GM21515 (cell line): Measurements from ENCODE around the gene NCOA3.
"Not testable (repeated sequence)": the region's sequence is repeated elsewhere in the genome, so short reads cannot be mapped to it uniquely, and the experiment has no call there.

Source experiments
- ATAC-seq: cut with Tn5 transposase; IDR thresholded peaks from one replicate; pipeline ENCODE4 v1.9.1; 2021; ENCODE audit not compliant: unreplicated experiment

Gene NCOA3

GRCh38 chr20:47500554-47500953, 1.1 kb upstream of the NCOA3 start:
- ATAC-seq: no peak

GRCh38 chr20:47501116-47501481, 588 bp upstream of the NCOA3 start:
- ATAC-seq: no peak

- no peak for ATAC-seq
These were observed 868 bp downstream of the NCOA3 start for GRCh38 chr20:47502271-47503239.

- no peak for ATAC-seq
These were observed 2.0 kb downstream of the NCOA3 start for GRCh38 chr20:47503685-47504084.

GRCh38 chr20:47506335-47506734, 4.6 kb downstream of the NCOA3 start:
- no peak for ATAC-seq

- no peak for ATAC-seq
These were observed 5.2 kb downstream of the NCOA3 start for GRCh38 chr20:47506850-47507249.

GRCh38 chr20:47507275-47507981, 5.7 kb downstream of the NCOA3 start:
- not testable (repeated sequence) for ATAC-seq

- no peak for ATAC-seq
These were observed 6.6 kb downstream of the NCOA3 start for GRCh38 chr20:47508278-47508677.

- ATAC-seq: no peak
These were observed 7.5 kb downstream of the NCOA3 start for GRCh38 chr20:47509104-47509661.

GRCh38 chr20:47509685-47510084, 8.0 kb downstream of the NCOA3 start:
- no peak for ATAC-seq

GRCh38 chr20:47515843-47516242, 14.2 kb downstream of the NCOA3 start:
- ATAC-seq: no peak

- ATAC-seq: no peak
These were observed 19.5 kb downstream of the NCOA3 start for GRCh38 chr20:47521059-47521808.

GRCh38 chr20:47524015-47524784, 22.5 kb downstream of the NCOA3 start:
- no peak for ATAC-seq

- no peak for ATAC-seq
These were observed 25.5 kb downstream of the NCOA3 start for GRCh38 chr20:47527004-47527800.

GRCh38 chr20:47529840-47530239, 28.2 kb downstream of the NCOA3 start:
- ATAC-seq: no peak

GRCh38 chr20:47531458-47531857, 29.8 kb downstream of the NCOA3 start:
- ATAC-seq: no peak

- no peak for ATAC-seq
These were observed 30.3 kb downstream of the NCOA3 start for GRCh38 chr20:47532002-47532401.

- ATAC-seq: no peak
These were observed 31.9 kb downstream of the NCOA3 start for GRCh38 chr20:47533518-47534062.

- no peak for ATAC-seq
These were observed 32.7 kb downstream of the NCOA3 start for GRCh38 chr20:47534405-47534804.
